Uterus (tissue), 4 donors: ENCODE measurements around the gene EVI5L. TPM values are rescaled to one million over a fixed set of nuclear protein-coding genes. Genes with fewer than 3 reads are reported as not detected.

ENCODE experiments used
- DNase-seq, 2 donors: peaks; one replicate each; pipeline ENCODE4 v3.0.0-alpha.2; 2019 to 2020
- H3K27ac ChIP-seq, 2 donors: fragments of 200-600 bp; sonication (generic); 1 replicate in 1 of 2; 2 replicates in 1 of 2; pipeline ENCODE4 v1.5.1; 2016 to 2018
- H3K27me3 ChIP-seq, 2 donors: fragments of 200-600 bp; sonication (generic); one replicate each; pipeline ENCODE4 v1.5.1; 2018 to 2019; ENCODE audit warnings: control low read depth in 1 of 2
- H3K36me3 ChIP-seq, 2 donors: fragments of 200-600 bp; sonication (generic); one replicate each; pipeline ENCODE4 v1.5.1; 2019; ENCODE audit warnings: control low read depth in 1 of 2
- H3K4me1 ChIP-seq, 2 donors: fragments of 200-600 bp; sonication (generic); one replicate each; pipeline ENCODE4 v1.5.1; 2018 to 2019; ENCODE audit warnings: control low read depth in 1 of 2
- H3K4me3 ChIP-seq, 2 donors: fragments of 200-600 bp; sonication (generic); 1 replicate in 1 of 2; 2 replicates in 1 of 2; pipeline ENCODE4 v1.5.1; 2018 to 2019; ENCODE audit warnings: mild to moderate bottlenecking in 1 of 2
- H3K9me3 ChIP-seq, 2 donors: fragments of 200-600 bp; sonication (generic); one replicate each; pipeline ENCODE4 v1.5.1; 2019; ENCODE audit warnings: control low read depth in 1 of 2
- POLR2A ChIP-seq, 2 donors: fragments of 450-650 bp; IDR thresholded peaks; one replicate each; pipeline ENCODE4 v1.6.1; 2016; ENCODE audit warnings: antibody characterized with exemption in 2 of 2, mild to moderate bottlenecking in 1 of 2, moderate library complexity in 1 of 2
- intact Hi-C: fragments of 100-400 bp; cut with DNase I; formaldehyde crosslinking; loops from one replicate; pipeline ENCODE4 v1.15.1; 2023; ENCODE audit warnings: low total_unique reads
- total RNA-seq, 4 donors: library from RNA; depleted of rRNA in 3 of 4; stranded (reverse); fragments of >200 nt in 3 of 4; gene quantifications; one replicate each; pipeline versions ENCODE4 v1.1.0 to v1.2.4, GENCODE V29; 2014 to 2023
- TF ChIP-seq, protein P1 (sequence below), 4 experiments: fragments of 200-600 bp in 2 of 4; fragments of 450-650 bp in 2 of 4; sonication (generic) in 2 of 4; IDR thresholded peaks; one replicate each; pipeline ENCODE4 v1.5.1; 2016 to 2019; ENCODE audit warnings: antibody characterized with exemption in 4 of 4, mild to moderate bottlenecking in 2 of 4, moderate library complexity in 1 of 4
- donor health status: DM: yes; HTN: yes; CAD: no.

Gene EVI5L
- total RNA-seq, 4 donors from 2014 or later: 9.1 to 14.9 (median 12.4) TPM

GRCh38 chr19:7822910-7823515 lies 7.0 kb upstream of the EVI5L start:
- Histone ChIP-seq H3K9me3 (no peaks in the 10 kb centered on the region), H3K4me1 (no peaks in the 10 kb centered on the region), H3K36me3 (no peaks in the 10 kb centered on the region), H3K27me3 (no peaks in the 10 kb centered on the region), H3K27ac (no peak overlapping the region), H3K4me3 (no peak overlapping the region)
- TF ChIP-seq, protein P1, sequence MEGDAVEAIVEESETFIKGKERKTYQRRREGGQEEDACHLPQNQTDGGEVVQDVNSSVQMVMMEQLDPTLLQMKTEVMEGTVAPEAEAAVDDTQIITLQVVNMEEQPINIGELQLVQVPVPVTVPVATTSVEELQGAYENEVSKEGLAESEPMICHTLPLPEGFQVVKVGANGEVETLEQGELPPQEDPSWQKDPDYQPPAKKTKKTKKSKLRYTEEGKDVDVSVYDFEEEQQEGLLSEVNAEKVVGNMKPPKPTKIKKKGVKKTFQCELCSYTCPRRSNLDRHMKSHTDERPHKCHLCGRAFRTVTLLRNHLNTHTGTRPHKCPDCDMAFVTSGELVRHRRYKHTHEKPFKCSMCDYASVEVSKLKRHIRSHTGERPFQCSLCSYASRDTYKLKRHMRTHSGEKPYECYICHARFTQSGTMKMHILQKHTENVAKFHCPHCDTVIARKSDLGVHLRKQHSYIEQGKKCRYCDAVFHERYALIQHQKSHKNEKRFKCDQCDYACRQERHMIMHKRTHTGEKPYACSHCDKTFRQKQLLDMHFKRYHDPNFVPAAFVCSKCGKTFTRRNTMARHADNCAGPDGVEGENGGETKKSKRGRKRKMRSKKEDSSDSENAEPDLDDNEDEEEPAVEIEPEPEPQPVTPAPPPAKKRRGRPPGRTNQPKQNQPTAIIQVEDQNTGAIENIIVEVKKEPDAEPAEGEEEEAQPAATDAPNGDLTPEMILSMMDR (IDR thresholded peaks at IDR 0.05): no peak
- no peak for TF ChIP-seq POLR2A (IDR thresholded peaks at IDR 0.05)
- DNase-seq: no peak
- intact Hi-C loops: no loop called here

DNA sequence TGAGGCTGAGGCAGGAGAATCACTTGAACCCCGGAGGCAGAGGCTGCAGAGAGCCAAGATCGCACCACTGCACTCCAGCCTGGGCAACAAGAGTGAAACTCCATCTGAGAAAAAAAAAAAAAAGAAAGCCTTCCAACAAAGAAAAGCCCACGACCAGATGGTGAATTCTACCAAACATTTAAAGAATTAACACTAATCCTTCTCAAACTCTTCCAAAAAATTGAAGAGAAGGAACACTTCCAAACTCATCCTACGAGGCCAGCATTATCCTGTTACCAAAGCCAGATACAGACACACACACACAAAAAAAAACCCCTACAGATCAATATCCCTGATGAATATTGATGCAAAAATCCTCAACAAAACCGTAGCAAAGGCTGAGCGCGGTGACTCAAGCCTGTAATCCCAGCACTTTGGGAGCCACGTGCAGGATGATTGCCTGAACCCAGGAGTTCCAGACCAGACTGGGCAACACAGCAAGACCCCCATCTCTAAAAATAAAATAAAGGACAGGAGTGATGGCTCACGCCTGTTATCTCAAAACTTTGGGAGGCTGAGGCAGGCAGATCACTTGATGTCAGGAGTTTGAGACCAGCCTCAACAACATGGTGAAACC lies 6.2 kb upstream of the EVI5L start:
- DNase-seq: no peak
- no peaks in the 10 kb centered on the region for H3K4me1 ChIP-seq
- H3K27ac ChIP-seq: no peak overlapping the region
- no peaks in the 10 kb centered on the region for H3K27me3 ChIP-seq
- no peaks in the 10 kb centered on the region for H3K9me3 ChIP-seq
- TF ChIP-seq, protein P1 (IDR thresholded peaks at IDR 0.05): no peak
- TF ChIP-seq POLR2A (IDR thresholded peaks at IDR 0.05): no peak
- H3K4me3 ChIP-seq: no peak overlapping the region
- intact Hi-C loops: no loop called here
- H3K36me3 ChIP-seq: no peaks in the 10 kb centered on the region

DNA sequence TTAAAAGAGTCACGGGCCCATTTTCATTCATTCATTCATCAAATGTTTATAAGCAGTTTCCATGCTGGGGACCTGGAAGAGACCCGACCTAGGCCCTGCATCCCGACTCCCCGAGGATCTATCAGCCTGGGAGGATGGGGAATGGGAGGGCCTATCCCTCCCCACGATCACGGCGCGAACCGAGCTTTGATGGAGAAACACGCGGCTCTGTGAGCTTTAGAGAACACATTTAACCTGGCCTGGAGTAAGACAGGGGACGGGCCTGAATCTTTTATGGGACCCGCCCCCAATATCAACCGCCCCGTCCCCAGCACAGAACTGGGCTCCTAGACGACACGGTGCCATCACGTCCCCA lies 875 bp upstream of the EVI5L start:
- no peak for TF ChIP-seq POLR2A (IDR thresholded peaks at IDR 0.05)
- TF ChIP-seq, protein P1 (IDR thresholded peaks at IDR 0.05): no peak
- peak overlapping the region; percentile 4 to 22 for H3K4me3 ChIP-seq
- intact Hi-C loops: no loop called here
- H3K4me1 ChIP-seq: no peaks in the 10 kb centered on the region
- no peak for DNase-seq
- H3K36me3 ChIP-seq: no peaks in the 10 kb centered on the region
- H3K9me3 ChIP-seq: no peaks in the 10 kb centered on the region
- no peak overlapping the region for H3K27ac ChIP-seq
- H3K27me3 ChIP-seq: no peaks in the 10 kb centered on the region

- DNase-seq: peak; percentile 39 to 44
Measured at GRCh38 chr19:7830272-7830771, 304 bp downstream of the EVI5L start.

DNA sequence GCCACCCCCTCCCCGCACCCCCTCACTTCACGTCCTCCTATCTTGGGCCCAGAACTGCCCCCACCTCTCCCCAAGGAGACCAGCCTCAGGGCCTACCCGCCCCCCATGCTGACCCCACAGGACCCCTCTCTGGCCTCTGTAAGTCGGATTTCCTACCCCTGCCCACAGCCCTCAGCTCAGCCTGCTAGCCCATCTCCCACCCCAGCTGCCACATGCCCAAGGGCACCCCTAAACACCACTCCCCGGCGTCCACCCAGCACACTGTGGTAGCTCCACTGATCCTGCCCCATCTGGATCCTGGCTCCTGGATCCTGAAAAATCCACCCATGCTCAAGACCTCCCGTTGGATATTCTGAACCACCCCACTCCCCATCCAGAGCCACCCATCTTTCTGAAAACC lies 805 bp downstream of the EVI5L start:
- H3K9me3 ChIP-seq: no peaks in the 10 kb centered on the region
- no peak overlapping the region for H3K27ac ChIP-seq
- no peaks in the 10 kb centered on the region for H3K4me1 ChIP-seq
- intact Hi-C loops: no loop called here
- DNase-seq: no peak
- no peaks in the 10 kb centered on the region for H3K36me3 ChIP-seq
- TF ChIP-seq, protein P1 (IDR thresholded peaks at IDR 0.05): no peak
- no peak for TF ChIP-seq POLR2A (IDR thresholded peaks at IDR 0.05)
- no peaks in the 10 kb centered on the region for H3K27me3 ChIP-seq
- H3K4me3 ChIP-seq: peak overlapping the region; percentile 68 to 90

More at GRCh38 chr19:7830272-7830771, 304 bp downstream of the EVI5L start:
- intact Hi-C loops: no loop called here
- Histone ChIP-seq H3K27me3 (no peaks in the 10 kb centered on the region), H3K9me3 (no peaks in the 10 kb centered on the region), H3K36me3 (no peaks in the 10 kb centered on the region), H3K4me3 (peak overlapping the region; percentile 68 to 90), H3K27ac (no peak overlapping the region), H3K4me1 (no peaks in the 10 kb centered on the region)
- TF ChIP-seq, protein P1 (IDR thresholded peaks at IDR 0.05): no peak
- no peak for TF ChIP-seq POLR2A (IDR thresholded peaks at IDR 0.05)
